H9 (cell line): Measurements from ENCODE around the gene MTMR12. TPM values are rescaled to one million over a fixed set of nuclear protein-coding genes. Genes with fewer than 3 reads are reported as not detected.

Experiments used
- DNase-seq: peaks from one replicate; pipeline ENCODE4 v3.0.0-alpha.2; 2017
- H2AFZ ChIP-seq: one replicate; pipeline ENCODE4 v1.6.1; 2013; ENCODE audit warnings: mild to moderate bottlenecking, low read length, control low read depth, moderate library complexity
- H2AK5ac ChIP-seq: 2 replicates; pipeline ENCODE4 v1.6.1; 2013; ENCODE audit warnings: low read length, control low read depth, mixed read lengths; ENCODE audit not compliant: insufficient read length
- H2BK120ac ChIP-seq: one replicate; pipeline ENCODE4 v1.6.1; 2013; ENCODE audit warnings: low read depth, mild to moderate bottlenecking, low read length, control low read depth, inconsistent platforms; ENCODE audit not compliant: poor library complexity, severe bottlenecking
- H2BK12ac ChIP-seq: 2 replicates; pipeline ENCODE4 v1.6.1; 2013; ENCODE audit warnings: low read length, control low read depth, mixed read lengths, low read depth; ENCODE audit not compliant: insufficient read length
- H2BK15ac ChIP-seq: 2 replicates; pipeline ENCODE4 v1.6.1; 2013; ENCODE audit warnings: low read depth, low read length, control low read depth
- H2BK20ac ChIP-seq: one replicate; pipeline ENCODE4 v1.6.1; 2013; ENCODE audit warnings: low read depth, mild to moderate bottlenecking, low read length, control low read depth, inconsistent platforms; ENCODE audit not compliant: poor library complexity, severe bottlenecking
- H2BK5ac ChIP-seq: 2 replicates; pipeline ENCODE4 v1.6.1; 2013; ENCODE audit warnings: low read length, control low read depth, mixed read lengths; ENCODE audit not compliant: insufficient read length
- H3K14ac ChIP-seq: 2 replicates; pipeline ENCODE4 v1.6.1; 2013; ENCODE audit warnings: low read length, control low read depth; ENCODE audit not compliant: insufficient read depth
- H3K18ac ChIP-seq: 2 replicates; pipeline ENCODE4 v1.6.1; 2013; ENCODE audit warnings: low read depth, mild to moderate bottlenecking, mixed read lengths, low read length, control low read depth; ENCODE audit not compliant: insufficient read length
- H3K23ac ChIP-seq: 2 replicates; pipeline ENCODE4 v1.6.1; 2013; ENCODE audit warnings: low read length, control low read depth, mixed read lengths, low read depth; ENCODE audit not compliant: insufficient read length
- H3K23me2 ChIP-seq: 2 replicates; pipeline ENCODE4 v1.6.1; 2013; ENCODE audit warnings: low read depth, mild to moderate bottlenecking, mixed read lengths, low read length, control low read depth; ENCODE audit not compliant: insufficient read length, poor library complexity, severe bottlenecking
- H3K27ac ChIP-seq: 2 replicates; pipeline ENCODE4 v1.5.1; 2013; ENCODE audit warnings: low read length, control low read depth, mixed read lengths, low read depth; ENCODE audit not compliant: insufficient read length
- H3K27me3 ChIP-seq: 2 replicates; pipeline ENCODE4 v1.6.1; 2013; ENCODE audit warnings: low read length, control low read depth, inconsistent platforms; ENCODE audit not compliant: insufficient read depth
- H3K4ac ChIP-seq: 2 replicates; pipeline ENCODE4 v1.6.1; 2013; ENCODE audit warnings: low read depth, mild to moderate bottlenecking, control low read depth, inconsistent platforms, low read length, moderate library complexity
- H3K4me1 ChIP-seq: 2 replicates; pipeline ENCODE4 v1.6.1; 2013; ENCODE audit warnings: low read length, control low read depth, inconsistent platforms; ENCODE audit not compliant: insufficient read depth
- H3K4me2 ChIP-seq: 2 replicates; pipeline ENCODE4 v1.6.1; 2013; ENCODE audit warnings: low read length, control low read depth, mixed read lengths; ENCODE audit not compliant: insufficient read length, insufficient read depth
- H3K56ac ChIP-seq: 2 replicates; pipeline ENCODE4 v1.6.1; 2013; ENCODE audit warnings: low read depth, mild to moderate bottlenecking, mixed read lengths, low read length, control low read depth; ENCODE audit not compliant: insufficient read length
- H3K79me1 ChIP-seq: 2 replicates; pipeline ENCODE4 v1.6.1; 2013; ENCODE audit warnings: low read depth, mild to moderate bottlenecking, moderate library complexity, low read length, control low read depth, inconsistent platforms; ENCODE audit not compliant: insufficient read depth, poor library complexity, severe bottlenecking
- H3K79me2 ChIP-seq: 2 replicates; pipeline ENCODE4 v1.6.1; 2013; ENCODE audit warnings: low read length, control low read depth, inconsistent platforms; ENCODE audit not compliant: insufficient read depth
- H3K9ac ChIP-seq: 2 replicates; pipeline ENCODE4 v1.6.1; 2013; ENCODE audit warnings: low read length, control low read depth, mixed read lengths; ENCODE audit not compliant: insufficient read length; ENCODE audit errors: extremely low read depth
- H3K9me3 ChIP-seq: one replicate; pipeline ENCODE4 v1.6.1; 2013; ENCODE audit warnings: low read depth, low read length, inconsistent platforms; ENCODE audit not compliant: control insufficient read depth
- H3T11ph ChIP-seq: one replicate; pipeline ENCODE4 v1.6.1; 2013; ENCODE audit warnings: mild to moderate bottlenecking, low read length, control low read depth, inconsistent platforms
- H4K20me1 ChIP-seq: one replicate; pipeline ENCODE4 v1.6.1; 2013; ENCODE audit not compliant: control insufficient read depth, insufficient read length, insufficient read depth
- H4K5ac ChIP-seq: 2 replicates; pipeline ENCODE4 v1.6.1; 2013; ENCODE audit warnings: low read depth, mild to moderate bottlenecking, mixed read lengths, low read length, control low read depth; ENCODE audit not compliant: insufficient read length
- H4K8ac ChIP-seq: replicated peaks from 2 replicates; pipeline ENCODE4 v1.6.1; 2013; ENCODE audit warnings: low read length, control low read depth, mixed read lengths, low read depth; ENCODE audit not compliant: insufficient read length
- H4K91ac ChIP-seq: 2 replicates; pipeline ENCODE4 v1.6.1; 2013; ENCODE audit warnings: low read depth, mild to moderate bottlenecking, moderate library complexity, mixed read lengths, low read length, control low read depth; ENCODE audit not compliant: insufficient read length
- H3K27ac Mint-ChIP-seq, 3 experiments: 2 replicates in 2 of 3; 3 replicates in 1 of 3; pipeline ENCODE4 v1.8.0; 2020 to 2021; ENCODE audit warnings: mixed read lengths in 3 of 3, mild to moderate bottlenecking in 1 of 3, moderate library complexity in 1 of 3
- H3K27me3 Mint-ChIP-seq: 2 replicates; pipeline ENCODE4 v1.8.0; 2021; ENCODE audit warnings: low read depth, mild to moderate bottlenecking, moderate library complexity, mixed read lengths
- H3K36me3 Mint-ChIP-seq, 3 experiments: 2 replicates in 2 of 3; 3 replicates in 1 of 3; pipeline ENCODE4 v1.8.0; 2020 to 2021; ENCODE audit warnings: low read depth in 3 of 3, mixed read lengths in 3 of 3; ENCODE audit not compliant: insufficient read depth in 1 of 3
- H3K4me1 Mint-ChIP-seq, 2 experiments: 2 replicates each; pipeline ENCODE4 v1.8.0; 2020; ENCODE audit warnings: mixed read lengths in 2 of 2
- H3K4me3 Mint-ChIP-seq, 2 experiments: 2 replicates in 1 of 2; 3 replicates in 1 of 2; pipeline ENCODE4 v1.8.0; 2020 to 2021; ENCODE audit warnings: mild to moderate bottlenecking in 2 of 2, mixed read lengths in 2 of 2, moderate library complexity in 1 of 2
- H3K9me3 Mint-ChIP-seq, 2 experiments: 2 replicates in 1 of 2; 3 replicates in 1 of 2; pipeline ENCODE4 v1.8.0; 2020; ENCODE audit warnings: mild to moderate bottlenecking in 2 of 2, mixed read lengths in 2 of 2, moderate library complexity in 1 of 2
- CTCF ChIP-seq: fragments of 200-600 bp; sonication (generic); conservative IDR thresholded peaks from 3 replicates; pipeline ENCODE4 v1.8.0; 2021; ENCODE audit warnings: antibody characterized with exemption, mild to moderate bottlenecking
- WGBS: extraction: QIAGEN DNeasy Blood & Tissue Kit; methylation state at CpG from one replicate; pipeline ENCODE4 v1.1.7; 2013; ENCODE audit warnings: missing lambda C conversion rate, low lambda C conversion rate, mixed read lengths; ENCODE audit not compliant: insufficient read length; ENCODE audit errors: extremely low coverage; 5-methylcytosine and 5-hydroxymethylcytosine counted together
- total RNA-seq: library from RNA; stranded (reverse); gene quantifications from 2 replicates; pipeline ENCODE4 v1.2.1, GENCODE V29; 2021

The MTMR12 gene
- total RNA-seq, 1 experiment from 2014 or later: 39.3 TPM

GRCh38 chr5:32264957-32265572 lies 47.7 kb downstream of the MTMR12 start:
- Mint-ChIP-seq H3K36me3 (peaks cover 52 to 88% (median 80%) of the 10 kb centered on the region in 3 experiments), H3K27ac (peak overlapping the region in 1 of 3 experiments; percentile 32; a peak in 1 of 7 replicates), H3K9me3 (no peaks in the 10 kb centered on the region; a peak in 1 of 5 replicates), H3K4me1 (peaks cover 5 to 6% of the 10 kb centered on the region in 2 experiments), H3K27me3 (no peaks in the 10 kb centered on the region; the same call in 1 of the 2 replicates), H3K4me3 (no peak overlapping the region)
- no peaks in the 10 kb centered on the region for H4K20me1 ChIP-seq
- no peak overlapping the region for H3K14ac ChIP-seq
- no peak overlapping the region for H3T11ph ChIP-seq
- H4K8ac ChIP-seq: no peak overlapping the region
- H2BK5ac ChIP-seq: no peak overlapping the region
- H4K5ac ChIP-seq: no peak overlapping the region
- no peaks in the 10 kb centered on the region for H3K23me2 ChIP-seq
- H2BK120ac ChIP-seq: no peak overlapping the region
- no peaks in the 10 kb centered on the region for H3K79me1 ChIP-seq
- no peak overlapping the region for H3K27ac ChIP-seq
- no peak overlapping the region for H2BK20ac ChIP-seq
- H3K79me2 ChIP-seq: no peaks in the 10 kb centered on the region
- H2AK5ac ChIP-seq: no peak overlapping the region
- no peak overlapping the region for H4K91ac ChIP-seq
- no peak overlapping the region for H3K4me2 ChIP-seq
- no peak overlapping the region for H3K4ac ChIP-seq
- H2BK12ac ChIP-seq: no peak overlapping the region
- TF ChIP-seq CTCF: no peak
- no peaks in the 10 kb centered on the region for H3K4me1 ChIP-seq
- H3K9me3 ChIP-seq: no peaks in the 10 kb centered on the region
- no peak overlapping the region for H3K56ac ChIP-seq
- H2BK15ac ChIP-seq: no peak overlapping the region
- no peak overlapping the region for H2AFZ ChIP-seq
- H3K27me3 ChIP-seq: no peaks in the 10 kb centered on the region
- no peak overlapping the region for H3K9ac ChIP-seq
- no CpG with 5 or more reads among the region's 4 CpGs for WGBS
- no peak overlapping the region for H3K23ac ChIP-seq
- DNase-seq: no peak
- H3K18ac ChIP-seq: no peak overlapping the region
